LNCaP clone FGC (cell line): ENCODE measurements around the gene ZNF544.
A peak's percentile ranks its signal among the peaks of the same experiment; 100 is the strongest.

ENCODE experiments used
- DNase-seq: peaks from one replicate; pipeline ENCODE4 v3.0.0-alpha.2; 2011; ENCODE audit warnings: low read depth
- H3K4me3 ChIP-seq: 2 replicates; pipeline ENCODE4 v1.5.1; 2011; ENCODE audit warnings: mild to moderate bottlenecking, low read depth, low read length, control low read depth
- TF ChIP-seq, protein P1 (sequence below): IDR thresholded peaks from 2 replicates; pipeline ENCODE4 v1.5.1; 2012; ENCODE audit warnings: mild to moderate bottlenecking; ENCODE audit not compliant: control insufficient read depth, insufficient read depth; ENCODE audit errors: extremely low read depth

ZNF544 gene

DNA sequence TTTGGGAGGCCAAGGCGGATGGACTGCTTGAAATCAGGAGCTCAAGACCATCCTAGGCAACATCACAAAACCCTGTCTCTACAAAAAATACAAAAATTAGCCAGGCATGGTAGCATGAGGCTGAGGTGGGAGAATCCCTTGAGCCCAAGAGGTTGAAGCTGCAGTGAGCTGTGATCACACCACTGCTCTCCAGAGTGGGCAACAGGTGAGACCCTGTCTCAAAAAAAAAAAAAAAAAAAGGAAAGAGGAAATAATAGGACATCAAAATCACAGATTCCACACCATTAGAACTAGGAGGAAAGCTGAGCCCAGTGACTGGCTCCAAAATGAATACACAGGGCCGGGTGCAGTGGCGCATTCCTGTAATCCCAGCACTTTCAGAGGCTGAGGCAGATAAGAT is 46.9 kb downstream of the ZNF544 start:
- TF ChIP-seq, protein P1, sequence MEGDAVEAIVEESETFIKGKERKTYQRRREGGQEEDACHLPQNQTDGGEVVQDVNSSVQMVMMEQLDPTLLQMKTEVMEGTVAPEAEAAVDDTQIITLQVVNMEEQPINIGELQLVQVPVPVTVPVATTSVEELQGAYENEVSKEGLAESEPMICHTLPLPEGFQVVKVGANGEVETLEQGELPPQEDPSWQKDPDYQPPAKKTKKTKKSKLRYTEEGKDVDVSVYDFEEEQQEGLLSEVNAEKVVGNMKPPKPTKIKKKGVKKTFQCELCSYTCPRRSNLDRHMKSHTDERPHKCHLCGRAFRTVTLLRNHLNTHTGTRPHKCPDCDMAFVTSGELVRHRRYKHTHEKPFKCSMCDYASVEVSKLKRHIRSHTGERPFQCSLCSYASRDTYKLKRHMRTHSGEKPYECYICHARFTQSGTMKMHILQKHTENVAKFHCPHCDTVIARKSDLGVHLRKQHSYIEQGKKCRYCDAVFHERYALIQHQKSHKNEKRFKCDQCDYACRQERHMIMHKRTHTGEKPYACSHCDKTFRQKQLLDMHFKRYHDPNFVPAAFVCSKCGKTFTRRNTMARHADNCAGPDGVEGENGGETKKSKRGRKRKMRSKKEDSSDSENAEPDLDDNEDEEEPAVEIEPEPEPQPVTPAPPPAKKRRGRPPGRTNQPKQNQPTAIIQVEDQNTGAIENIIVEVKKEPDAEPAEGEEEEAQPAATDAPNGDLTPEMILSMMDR, result no peak
- DNase-seq, result no peak

DNA sequence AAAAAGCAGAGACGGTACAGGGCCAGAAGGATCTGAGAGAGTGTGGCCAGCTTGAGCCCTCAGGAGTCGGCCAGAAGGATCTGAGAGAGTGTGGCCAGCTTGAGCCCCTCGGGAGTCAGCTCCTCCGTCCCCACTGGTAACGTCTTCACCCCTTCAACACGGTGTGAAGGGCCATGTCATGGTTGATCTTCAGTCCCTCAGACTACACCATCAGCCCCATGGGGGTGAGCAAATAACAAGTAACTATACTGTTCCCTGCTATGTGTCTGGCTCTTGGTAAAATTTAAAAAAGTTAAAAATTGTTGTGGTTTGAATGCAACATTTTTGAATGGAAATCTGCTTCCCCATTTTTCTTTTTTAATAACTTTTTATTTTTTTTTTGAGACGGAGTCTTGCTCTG is 48.5 kb downstream of the ZNF544 start:
- no peak for DNase-seq
- no peak overlapping the region for H3K4me3 ChIP-seq
- TF ChIP-seq, protein P1, result no peak

More for the DNA sequence above, 46.9 kb downstream of the ZNF544 start:
- no peak overlapping the region for H3K4me3 ChIP-seq

DNA sequence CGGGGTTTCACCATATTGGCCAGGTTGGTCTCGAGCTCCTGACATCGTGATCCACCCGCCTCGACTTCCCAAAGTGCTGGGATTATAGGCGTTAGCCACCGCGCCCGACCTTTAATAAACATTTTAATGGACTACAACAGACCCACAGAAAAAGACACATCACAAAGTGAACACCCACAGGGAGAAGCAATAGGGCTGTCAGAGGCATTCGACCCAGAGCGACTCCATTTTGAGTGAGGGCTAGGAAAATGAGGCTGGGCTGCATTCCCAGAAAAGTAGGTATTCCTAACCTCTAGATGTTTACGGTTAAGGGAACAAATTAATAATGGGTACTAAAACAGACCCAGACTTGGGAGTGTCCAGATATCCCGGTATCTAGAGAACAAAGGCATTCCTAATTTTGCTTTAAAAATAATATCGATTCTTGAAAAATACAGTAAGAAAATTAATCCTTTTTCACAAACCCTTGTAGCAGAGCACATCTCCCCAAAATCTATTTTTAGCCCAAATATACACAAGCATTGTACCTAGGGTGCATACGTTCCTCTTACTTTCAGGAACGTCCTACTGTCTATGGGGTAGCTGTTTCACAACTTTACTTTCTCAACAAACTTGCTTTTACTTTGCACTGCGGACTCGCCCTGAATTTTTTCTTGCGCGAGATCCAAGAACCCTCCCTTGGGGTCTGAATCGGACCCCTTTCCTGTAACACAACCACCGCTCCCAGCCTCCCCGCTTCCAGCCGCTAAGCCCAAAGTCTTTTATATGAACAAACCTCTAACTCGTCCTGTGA is 49.2 kb downstream of the ZNF544 start:
- TF ChIP-seq, protein P1, result no peak
- no peak for DNase-seq
- H3K4me3 ChIP-seq, result peak overlapping the region; percentile 95

DNA sequence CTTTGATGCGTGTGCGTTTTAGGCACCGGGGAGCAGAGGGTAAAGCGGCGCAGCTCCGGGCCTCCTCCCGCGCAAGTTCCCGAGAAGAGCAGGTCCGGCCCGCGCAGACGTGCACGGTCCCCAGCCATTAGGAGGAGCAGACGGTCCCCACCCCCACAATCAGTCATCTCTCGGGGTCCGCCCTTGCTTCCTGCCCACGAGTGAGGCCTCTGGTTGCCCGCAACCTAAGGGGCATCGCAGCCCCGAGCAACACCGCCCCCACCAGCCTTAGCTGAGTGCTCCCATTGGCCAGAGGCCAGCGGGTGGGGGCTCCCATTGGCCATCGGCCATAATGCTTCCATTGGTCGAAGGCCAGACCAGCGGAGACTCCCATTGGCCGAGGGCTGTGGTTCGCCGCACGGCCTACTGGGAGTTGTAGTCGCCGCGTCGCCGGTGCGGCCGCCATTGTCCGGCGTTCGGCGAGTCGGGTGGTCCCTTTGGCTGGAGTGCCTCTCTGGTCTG is 49.9 kb downstream of the ZNF544 start, which contains the start of gene ZNF8:
Gene ZNF8 (plus strand): TSS at position 415 of the 501 bp plus-strand sequence. CDS start 127 bp downstream, outside the sequence.
- H3K4me3 ChIP-seq, result peak within 1 kb of the TSS; percentile 95
- DNase-seq, result peak; percentile 76
- TF ChIP-seq, protein P1, result no peak

DNA sequence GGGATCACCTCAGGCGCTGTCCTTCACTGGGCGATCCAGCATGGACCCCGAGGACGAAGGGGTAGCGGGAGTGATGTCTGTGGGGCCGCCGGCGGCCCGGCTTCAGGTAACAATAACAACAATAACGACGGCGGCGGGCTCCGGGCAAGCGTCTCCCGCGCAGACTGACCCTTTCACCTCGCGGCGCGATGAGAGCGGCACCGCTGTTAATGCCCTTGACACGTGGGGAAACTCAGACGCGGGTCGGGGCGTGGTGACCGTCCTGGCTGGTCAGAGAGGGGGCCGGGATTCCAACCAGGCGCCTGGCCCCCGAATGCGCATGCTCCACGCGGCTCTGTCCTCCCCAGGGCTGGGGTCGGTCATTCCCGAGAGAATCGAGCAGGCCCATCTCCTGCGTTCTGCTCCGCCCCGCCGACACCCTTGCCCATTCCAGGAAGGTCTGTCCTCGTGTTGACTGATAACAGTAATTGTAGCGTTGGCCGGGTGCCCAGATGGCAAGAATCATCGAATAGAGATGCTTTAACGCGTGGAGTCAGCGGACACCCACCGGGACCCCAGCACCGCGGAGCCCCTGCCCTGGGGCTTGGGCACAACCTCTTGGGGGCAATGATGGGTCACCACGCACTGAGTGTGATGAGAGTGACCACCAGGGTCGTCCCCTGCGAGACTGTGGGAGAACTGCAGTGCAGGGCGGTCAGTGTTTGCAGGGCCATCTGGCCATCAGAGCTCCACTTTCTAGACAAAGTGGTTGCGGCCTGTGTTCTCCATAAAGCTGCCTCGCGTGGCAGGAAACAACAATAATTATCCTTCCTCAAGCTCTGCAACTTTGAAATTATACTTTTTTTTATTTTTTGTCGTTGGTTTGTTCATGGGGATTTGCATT is 50.6 kb downstream of the ZNF544 start:
- H3K4me3 ChIP-seq, result peak overlapping the region; percentile 95
- no peak for DNase-seq
- TF ChIP-seq, protein P1, result no peak

DNA sequence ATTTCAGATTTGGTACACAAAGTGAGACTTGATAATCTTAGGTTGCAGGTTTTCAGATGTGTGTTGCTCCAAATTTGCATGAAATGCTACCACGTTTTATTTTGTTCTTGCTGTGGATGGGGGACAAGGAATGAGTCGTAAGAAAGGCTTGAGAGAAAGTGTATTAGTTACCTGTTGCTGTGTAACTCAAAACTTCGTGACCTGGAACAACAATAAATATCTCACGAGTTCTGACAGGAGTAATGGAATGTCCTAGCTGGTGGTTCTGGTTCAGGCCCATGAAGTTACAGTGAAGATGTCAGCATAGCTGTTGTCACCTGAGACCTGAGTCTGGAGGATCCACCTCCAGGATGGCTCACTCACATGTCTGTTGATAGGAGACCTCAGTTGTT is 51.2 kb downstream of the ZNF544 start:
- no peak for DNase-seq
- H3K4me3 ChIP-seq, result peak overlapping the region; percentile 95
- TF ChIP-seq, protein P1, result no peak
